Activated CD8-positive, alpha-beta memory T cell treated with anti-CD3 and anti-CD28 coated beads for 24 hours (primary cell): Measurements from ENCODE around the gene SETD6.
"Not testable (repeated sequence)": the region's sequence is repeated elsewhere in the genome, so short reads cannot be mapped to it uniquely, and the experiment has no call there.

Source experiments
- DNase-seq: peaks from one replicate; pipeline ENCODE4 v3.0.0-alpha.2; 2020

SETD6 gene

DNA sequence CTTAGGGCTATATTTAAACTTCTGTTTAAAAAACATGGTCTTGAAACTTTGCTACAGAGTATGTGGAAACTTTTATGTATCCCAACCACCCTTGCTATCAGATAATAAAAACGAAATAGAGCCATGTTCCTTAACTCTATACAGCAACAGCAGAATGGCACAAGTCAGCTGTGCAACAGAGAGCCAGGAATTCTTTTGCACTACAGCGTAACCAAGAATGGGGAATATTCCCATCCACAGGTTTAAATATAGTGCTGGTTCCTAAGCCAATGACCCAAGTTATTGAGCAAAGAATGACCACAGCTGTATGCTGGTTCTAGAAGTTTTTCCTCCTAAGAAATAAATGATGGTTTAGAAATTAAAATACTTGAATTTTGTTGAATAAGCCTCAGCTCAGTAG is 33.1 kb downstream of the SETD6 start:
- no peak for DNase-seq

DNA sequence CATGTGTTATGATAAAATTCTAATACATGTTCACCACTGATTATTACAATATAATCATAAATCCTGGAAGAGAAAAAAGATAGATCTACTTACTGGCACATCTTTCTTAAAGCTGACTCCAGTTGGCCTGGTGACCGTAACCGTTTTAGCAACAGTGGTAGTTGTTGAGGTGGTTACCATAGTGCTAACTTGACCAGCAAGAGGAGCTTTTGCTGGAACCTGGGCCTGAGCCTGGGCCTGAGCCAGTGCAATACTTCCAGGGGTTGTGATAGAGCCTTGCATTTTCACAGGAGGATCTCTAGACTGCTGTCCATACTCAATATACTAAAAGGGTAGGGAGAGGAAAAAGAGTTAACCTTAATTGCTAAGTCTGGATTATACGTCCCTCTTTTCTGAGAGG is 36.2 kb downstream of the SETD6 start:
- DNase-seq = no peak

DNA sequence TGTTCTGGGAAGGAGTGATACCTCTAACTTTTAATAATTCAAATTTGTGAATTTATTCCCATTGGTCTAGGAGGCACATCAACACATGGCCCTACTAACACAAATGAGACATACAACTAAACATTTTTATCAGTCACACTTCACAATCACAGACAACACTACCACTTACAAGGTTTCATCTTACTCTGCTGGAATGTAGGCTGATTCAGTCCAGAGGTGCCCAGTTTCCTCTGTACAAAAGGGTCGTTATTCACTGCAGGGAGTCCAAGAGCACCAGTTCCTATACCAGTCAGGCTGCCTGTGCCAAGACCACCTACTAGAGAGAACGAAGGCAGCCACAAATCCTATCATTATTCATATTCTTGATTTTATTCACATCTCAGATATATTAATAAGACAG is 41.4 kb downstream of the SETD6 start:
- no peak for DNase-seq

DNA sequence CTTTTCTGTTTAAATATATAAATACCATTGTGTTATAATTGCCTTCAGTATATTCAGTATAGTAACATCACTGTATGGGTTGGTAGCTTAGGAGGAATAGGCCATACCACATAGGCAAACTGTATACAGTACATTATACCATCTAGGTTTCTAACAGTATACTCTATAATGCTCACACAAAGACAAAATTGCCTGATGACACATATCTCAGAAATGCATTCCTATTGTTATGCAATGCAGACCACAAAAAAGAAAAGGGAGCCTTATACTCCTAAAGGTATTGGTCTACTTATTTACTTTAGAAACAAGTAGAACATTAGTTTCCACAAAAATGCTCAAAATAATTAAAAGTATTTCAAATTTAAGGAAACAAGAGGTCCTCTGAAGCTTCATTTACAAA is 47.9 kb downstream of the SETD6 start:
- DNase-seq = no peak

DNA sequence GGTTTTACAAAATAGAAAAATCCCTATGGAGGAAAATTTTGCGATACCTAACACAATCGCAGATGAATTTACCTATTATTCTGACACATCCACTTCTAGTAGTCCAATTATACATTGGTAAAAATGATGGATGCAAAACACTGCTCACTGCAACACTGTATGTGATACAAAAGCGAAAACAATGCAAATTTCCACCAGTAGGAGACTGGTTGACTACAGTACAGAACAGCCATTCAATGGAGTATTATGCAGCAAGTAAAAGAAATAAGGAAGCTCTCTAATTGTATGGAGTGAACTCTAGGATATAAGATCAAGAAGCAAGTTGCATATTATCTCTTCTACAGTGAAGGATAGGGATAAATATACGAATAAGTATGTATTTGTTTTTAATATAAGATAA is 48.5 kb downstream of the SETD6 start:
- no peak for DNase-seq

DNA sequence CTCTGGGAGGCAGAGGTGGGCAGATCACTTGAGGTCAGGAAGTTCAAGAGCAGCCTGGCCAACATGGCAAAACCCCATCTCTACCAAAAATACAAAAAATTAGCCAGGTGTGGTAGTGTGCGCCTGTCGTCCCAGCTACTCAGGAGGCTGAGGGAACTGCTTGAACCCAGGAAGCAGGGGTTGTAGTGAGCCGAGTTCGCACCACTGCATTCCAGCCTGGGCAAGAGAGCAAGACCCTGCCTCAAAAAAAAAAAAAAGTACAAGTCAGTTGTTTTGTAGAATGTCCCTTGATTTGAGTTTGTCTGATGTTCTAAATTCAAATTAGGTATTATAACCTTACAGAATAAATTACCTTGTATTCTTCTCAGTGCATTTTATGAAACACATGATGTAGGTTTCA is 50.4 kb downstream of the SETD6 start:
- DNase-seq = not testable (repeated sequence)
